ENCODE results near the gene FMN1. TPM values are rescaled to one million over a fixed set of nuclear protein-coding genes. Genes with fewer than 3 reads are reported as not detected.
A peak's percentile ranks its signal among the peaks of the same experiment; 100 is the strongest.

The FMN1 gene
- total and polyA plus RNA-seq, 11 donors: 0.61 to 10.6 (median 3.6) TPM

DNA sequence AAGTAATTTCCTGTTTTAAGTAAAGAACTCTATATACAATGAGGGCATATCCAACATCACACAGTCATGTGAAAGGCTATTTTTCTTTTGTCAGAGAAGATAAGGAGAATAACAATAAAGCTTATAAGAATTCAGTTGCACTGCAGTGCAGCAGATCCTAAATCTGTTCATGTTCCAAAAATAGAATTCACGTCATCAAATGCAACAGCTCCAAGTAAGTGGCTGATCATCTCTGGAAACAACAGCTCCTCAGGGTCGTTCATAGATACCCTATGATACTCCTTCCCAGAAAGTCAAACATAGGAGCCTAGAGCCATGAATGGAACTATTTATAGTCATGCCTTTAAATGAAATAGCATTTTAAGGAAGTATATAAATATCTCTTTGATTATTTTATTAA lies 100.2 kb downstream of the FMN1 start:
- 2 to 15% (median 5%) methylated on average over 2 of the region's 2 CpGs for WGBS, 4 donors
- Histone ChIP-seq H3K9me3 (no peaks in the 10 kb centered on the region), H3K36me3 (no peaks in the 10 kb centered on the region), H3K27me3 (no peaks in the 10 kb centered on the region), H3K4me1 (peaks cover 0 to 33% (median 2%) of the 10 kb centered on the region in 12 donors), H3K27ac (peak overlapping the region in 4 of 12 donors; percentile 2 to 38 (median 20)), H3K4me3 (no peak overlapping the region)
- TF ChIP-seq, protein P1, sequence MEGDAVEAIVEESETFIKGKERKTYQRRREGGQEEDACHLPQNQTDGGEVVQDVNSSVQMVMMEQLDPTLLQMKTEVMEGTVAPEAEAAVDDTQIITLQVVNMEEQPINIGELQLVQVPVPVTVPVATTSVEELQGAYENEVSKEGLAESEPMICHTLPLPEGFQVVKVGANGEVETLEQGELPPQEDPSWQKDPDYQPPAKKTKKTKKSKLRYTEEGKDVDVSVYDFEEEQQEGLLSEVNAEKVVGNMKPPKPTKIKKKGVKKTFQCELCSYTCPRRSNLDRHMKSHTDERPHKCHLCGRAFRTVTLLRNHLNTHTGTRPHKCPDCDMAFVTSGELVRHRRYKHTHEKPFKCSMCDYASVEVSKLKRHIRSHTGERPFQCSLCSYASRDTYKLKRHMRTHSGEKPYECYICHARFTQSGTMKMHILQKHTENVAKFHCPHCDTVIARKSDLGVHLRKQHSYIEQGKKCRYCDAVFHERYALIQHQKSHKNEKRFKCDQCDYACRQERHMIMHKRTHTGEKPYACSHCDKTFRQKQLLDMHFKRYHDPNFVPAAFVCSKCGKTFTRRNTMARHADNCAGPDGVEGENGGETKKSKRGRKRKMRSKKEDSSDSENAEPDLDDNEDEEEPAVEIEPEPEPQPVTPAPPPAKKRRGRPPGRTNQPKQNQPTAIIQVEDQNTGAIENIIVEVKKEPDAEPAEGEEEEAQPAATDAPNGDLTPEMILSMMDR (IDR thresholded peaks at IDR 0.05): no peak
- ATAC-seq (peak; percentile 74 to 89 (median 81)), DNase-seq (no peak)
- intact Hi-C loops (cut with DNase I): loop anchor here in 3 of 10 donors (5.0 to 10.0 kb wide), 3 partner anchors 38 to 608 kb away; no protein-coding TSS in a partner anchor

- intact Hi-C loops (cut with DNase I): loop anchor here in 3 of 10 donors (5.0 to 10.0 kb wide), 3 partner anchors 39 to 609 kb away; no protein-coding TSS in a partner anchor
- no peak overlapping the region for H3K27ac ChIP-seq
- ATAC-seq (no peak), DNase-seq (no peak)
- no peaks in the 10 kb centered on the region for H3K27me3 ChIP-seq
- no peaks in the 10 kb centered on the region for H3K36me3 ChIP-seq
- H3K4me1 ChIP-seq: peaks cover 0 to 33% (median 2%) of the 10 kb centered on the region in 12 donors
- H3K4me3 ChIP-seq: no peak overlapping the region
- TF ChIP-seq POLR2A (IDR thresholded peaks at IDR 0.05): no peak
- TF ChIP-seq, protein P1 (IDR thresholded peaks at IDR 0.05): no peak
- WGBS, 4 donors: 53 to 68% (median 62%) methylated on average over 2 of the region's 2 CpGs
- no peaks in the 10 kb centered on the region for H3K9me3 ChIP-seq
Measured at GRCh38 chr15:33093222-33093621, 101.3 kb downstream of the FMN1 start.

- H3K9me3 ChIP-seq: no peaks in the 10 kb centered on the region
- H3K27ac ChIP-seq: peak overlapping the region in 1 of 12 donors; percentile 11
- no peak for ATAC-seq
- TF ChIP-seq, protein P1 (IDR thresholded peaks at IDR 0.05): no peak
- TF ChIP-seq POLR2A (IDR thresholded peaks at IDR 0.05): no peak
- H3K27me3 ChIP-seq: no peaks in the 10 kb centered on the region
- intact Hi-C loops (cut with DNase I): loop anchor here in 3 of 10 donors (5.0 to 10.0 kb wide), 3 partner anchors 40 to 610 kb away; no protein-coding TSS in a partner anchor
- H3K4me3 ChIP-seq: peak overlapping the region in 1 of 12 donors; percentile 4
- no peaks in the 10 kb centered on the region for H3K36me3 ChIP-seq
- 55 to 69% (median 65%) methylated on average over 14 to 15 of the region's 15 CpGs for WGBS, 4 donors
- H3K4me1 ChIP-seq: peaks cover 0 to 22% (median 2%) of the 10 kb centered on the region in 12 donors
- no peak for DNase-seq
Measured at GRCh38 chr15:33091983-33092693, 102.4 kb downstream of the FMN1 start.
